SK-N-SH (cell line): ENCODE measurements around the gene POSTN.
A peak's percentile ranks its signal among the peaks of the same experiment; 100 is the strongest.

Experiments used
- CTCF ChIP-seq: fragments of 200-600 bp; sonication (generic); IDR thresholded peaks from 2 replicates; pipeline ENCODE4 v1.6.1; 2017; ENCODE audit warnings: antibody characterized with exemption, mild to moderate bottlenecking, moderate library complexity
- FOXM1 ChIP-seq: IDR thresholded peaks from 2 replicates; pipeline ENCODE4 v1.4.0; 2012; ENCODE audit warnings: low read depth, mild to moderate bottlenecking
- GATA2 ChIP-seq: sonication (generic); formaldehyde crosslinking; IDR thresholded peaks from 2 replicates; pipeline ENCODE4 v1.5.0; 2020; ENCODE audit warnings: mild to moderate bottlenecking, missing genetic modification reagents
- POLR2AphosphoS5 ChIP-seq: IDR thresholded peaks from 2 replicates; pipeline ENCODE4 v1.6.1; 2012; ENCODE audit warnings: low read depth, low read length
- RCOR1 ChIP-seq: fragments of 150-350 bp; IDR thresholded peaks from 2 replicates; pipeline ENCODE4 v1.6.1; 2017; ENCODE audit warnings: antibody characterized with exemption, low read length
- USF2 ChIP-seq: fragments of 150-350 bp; IDR thresholded peaks from 2 replicates; pipeline ENCODE4 v1.6.1; 2017; ENCODE audit warnings: antibody characterized with exemption, low read length, low read depth, borderline replicate concordance
- YY1 ChIP-seq: IDR thresholded peaks from 2 replicates; pipeline ENCODE4 v1.4.0; 2012; ENCODE audit warnings: low read depth, mild to moderate bottlenecking

GRCh38 chr13:37598597-37598996 is at the start of gene POSTN:
- TF ChIP-seq FOXM1: no peak
- TF ChIP-seq USF2: no peak
- TF ChIP-seq CTCF: no peak
- TF ChIP-seq YY1: no peak
- no peak for TF ChIP-seq RCOR1
- no peak for TF ChIP-seq GATA2 (CRISPR knock-in tag)
- peak; percentile 86 for TF ChIP-seq POLR2AphosphoS5
